K562 (cell line): ENCODE measurements around the gene UCKL1. TPM values are rescaled to one million over a fixed set of nuclear protein-coding genes. Genes with fewer than 3 reads are reported as not detected.

Source experiments
- ARID2 ChIP-seq: fragments of 450-650 bp; IDR thresholded peaks from 2 replicates; pipeline ENCODE4 v1.6.1; 2017; ENCODE audit warnings: antibody characterized with exemption, mild to moderate bottlenecking
- BRF1 ChIP-seq: IDR thresholded peaks from 3 replicates; pipeline ENCODE4 v1.6.1; 2011; ENCODE audit warnings: borderline replicate concordance, mild to moderate bottlenecking; ENCODE audit not compliant: insufficient read length; ENCODE audit errors: extremely low read depth
- GABPA ChIP-seq: fragments of 200-800 bp; sonication (Bioruptor generic); conservative IDR thresholded peaks from 2 replicates; pipeline ENCODE4 v1.6.1; 2016; ENCODE audit warnings: low read depth, missing genetic modification characterization, missing compliant biosample characterization
- MCM5 ChIP-seq: fragments of 450-650 bp; IDR thresholded peaks from 2 replicates; pipeline ENCODE4 v1.6.1; 2016; ENCODE audit warnings: low read depth
- SMAD3 ChIP-seq: fragments of 450-650 bp; formaldehyde crosslinking; conservative IDR thresholded peaks from 2 replicates; pipeline ENCODE4 v1.4.0; 2020; ENCODE audit warnings: mild to moderate bottlenecking
- STAT5B ChIP-seq: fragments of 250-450 bp; sonication (Bioruptor Pico); IDR thresholded peaks from 2 replicates; pipeline ENCODE4 v1.8.0; 2021; ENCODE audit warnings: mild to moderate bottlenecking, inconsistent platforms
- TAF1 ChIP-seq: IDR thresholded peaks from 2 replicates; pipeline ENCODE4 v1.6.1; 2011; ENCODE audit warnings: mild to moderate bottlenecking, low read length, moderate library complexity; ENCODE audit not compliant: insufficient read depth, control insufficient read depth, severe bottlenecking; ENCODE audit errors: extremely low read depth
- U2AF2 ChIP-seq: fragments of 200-400 bp; formaldehyde crosslinking; optimal IDR thresholded peaks from 2 replicates; pipeline ENCODE3; 2017; ENCODE audit warnings: low read depth, mild to moderate bottlenecking, low read length
- ZBTB7A ChIP-seq: IDR thresholded peaks from 2 replicates; pipeline ENCODE4 v1.6.1; 2011; ENCODE audit warnings: low read depth, mild to moderate bottlenecking, low read length, moderate library complexity, borderline replicate concordance; ENCODE audit not compliant: control insufficient read depth
- ZFX ChIP-seq: sonication (generic); formaldehyde crosslinking; IDR thresholded peaks from 2 replicates; pipeline ENCODE4 v1.8.0; 2022; ENCODE audit warnings: mild to moderate bottlenecking, missing genetic modification reagents, moderate library complexity
- ZNF263 ChIP-seq: sonication (generic); formaldehyde crosslinking; IDR thresholded peaks from 2 replicates; pipeline ENCODE4 v1.8.0; 2022; ENCODE audit warnings: mild to moderate bottlenecking, missing genetic modification reagents, borderline replicate concordance
- polyA plus RNA-seq, 8 experiments: library from polyadenylated mRNA; depleted of rRNA in 4 of 8; stranded (reverse) in 5 of 8; unstranded in 3 of 8; fragments of >200 nt; fragmentation: Nextera tagmentation in 2 of 8; fragmentation: Illumina TruSeq in 1 of 8; extraction: Ambion mirVana in 2 of 8; extraction: Trizol in 1 of 8; gene quantifications; 2 replicates each; pipeline versions ENCODE4 v1.2.1 to v1.2.3, GENCODE V29; 2011 to 2014; ENCODE audit warnings: inconsistent platforms in 1 of 8, missing spikeins in 1 of 8
- total RNA-seq, 7 experiments: library from RNA; depleted of rRNA in 6 of 7; stranded (reverse); fragments of >200 nt in 6 of 7; fragmentation: Illumina TruSeq in 2 of 7; extraction: Trizol in 2 of 7; gene quantifications; 2 replicates each; pipeline versions ENCODE4 v1.2.1 to v1.2.3, GENCODE V29; 2011 to 2021; ENCODE audit warnings: low replicate concordance in 1 of 7
- TF ChIP-seq, protein P1 (sequence below): fragments of 200-800 bp; sonication (Bioruptor generic); IDR thresholded peaks from 2 replicates; pipeline ENCODE4 v1.6.1; 2017; ENCODE audit warnings: missing genetic modification characterization, missing compliant biosample characterization
- TF ChIP-seq, protein P2 (sequence below): fragments of 250-450 bp; sonication (Bioruptor Pico); IDR thresholded peaks from 2 replicates; pipeline ENCODE4 v1.8.0; 2021; ENCODE audit warnings: borderline replicate concordance, mild to moderate bottlenecking, moderate library complexity; ENCODE audit not compliant: poor library complexity, severe bottlenecking
- TF ChIP-seq, protein P3 (sequence below), 2 experiments: fragments of 450-650 bp in 1 of 2; sonication (generic) in 1 of 2; formaldehyde crosslinking in 1 of 2; IDR thresholded peaks in 1 of 2; conservative IDR thresholded peaks in 1 of 2; 2 replicates each; pipeline versions ENCODE4 v1.6.1 to v1.8.1; 2016 to 2023; ENCODE audit warnings: mild to moderate bottlenecking in 2 of 2, moderate library complexity in 2 of 2, inconsistent platforms in 1 of 2, missing genetic modification reagents in 1 of 2
- TF ChIP-seq, protein P4 (sequence below): sonication (generic); formaldehyde crosslinking; IDR thresholded peaks from 2 replicates; pipeline ENCODE4 v1.4.0; 2020; ENCODE audit warnings: mild to moderate bottlenecking, missing genetic modification reagents
- TF ChIP-seq, protein P5 (sequence below): IDR thresholded peaks from 2 replicates; pipeline ENCODE4 v1.6.1; 2012; ENCODE audit warnings: low read depth, low read length, improper control_type of control experiment, borderline replicate concordance
- TF ChIP-seq, protein P6 (sequence below): fragments of 450-650 bp; IDR thresholded peaks from 2 replicates; pipeline ENCODE4 v1.6.1; 2018; ENCODE audit warnings: mild to moderate bottlenecking, low read depth; ENCODE audit not compliant: partially characterized antibody

UCKL1 gene
- total and polyA plus RNA-seq, 9 of the 15 experiments (the other 6 are each of a cell fraction or from before 2014, with no cell fraction given) = 3.1 to 52.8 (median 24.2) TPM

DNA sequence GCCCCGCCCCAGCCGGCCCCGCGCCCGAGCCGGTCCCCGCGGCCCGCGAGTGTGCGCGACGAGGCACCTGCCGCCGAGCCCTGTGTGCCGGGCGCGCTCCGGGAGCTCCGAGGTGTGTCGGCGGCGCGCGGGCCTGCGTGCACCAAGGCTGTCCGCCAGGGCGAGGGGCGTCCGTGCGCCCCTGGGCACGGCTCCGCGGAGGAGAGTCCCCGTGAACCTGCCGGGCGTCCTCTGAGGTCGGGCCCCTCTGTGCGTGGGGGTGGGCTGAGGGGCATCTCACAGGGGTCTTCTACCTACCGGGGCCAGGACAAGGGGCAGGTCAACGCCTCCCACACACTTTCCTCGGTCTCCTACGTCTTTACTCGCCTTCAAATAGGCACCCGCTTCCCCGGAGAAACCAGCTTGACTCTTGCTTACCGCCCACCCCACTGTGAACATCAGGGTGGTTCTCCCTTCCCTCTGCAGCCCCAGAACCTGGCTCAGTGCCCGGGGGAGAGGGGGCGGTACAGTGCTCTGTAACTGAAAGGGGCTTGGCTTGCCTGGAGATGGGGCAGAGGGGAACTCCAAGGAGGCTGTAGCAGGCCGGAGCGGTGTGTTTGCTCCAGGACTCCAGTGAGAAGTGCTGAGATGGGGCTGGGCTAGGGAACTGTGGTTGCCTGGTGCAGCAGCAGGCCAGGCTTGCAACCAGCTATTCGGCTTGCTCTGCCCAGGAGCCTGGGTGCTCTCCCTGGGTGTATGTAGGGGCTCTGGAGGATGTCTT is 23.5 kb upstream of the UCKL1 start, which contains the start of gene SAMD10 (continued):
- TF ChIP-seq ZBTB7A (peak; percentile 82), BRF1 (no peak), SMAD3 (CRISPR knock-in tag) (no peak), TAF1 (peak; percentile 28), ARID2 (no peak), U2AF2 (no peak), ZNF263 (CRISPR knock-in tag) (no peak), GABPA (tag) (no peak), ZFX (0 out of 2 replicates have a peak, but pooled peaks have one; percentile 10), MCM5 (no peak), STAT5B (CRISPR knock-in tag) (no peak)
- TF ChIP-seq, protein P1, sequence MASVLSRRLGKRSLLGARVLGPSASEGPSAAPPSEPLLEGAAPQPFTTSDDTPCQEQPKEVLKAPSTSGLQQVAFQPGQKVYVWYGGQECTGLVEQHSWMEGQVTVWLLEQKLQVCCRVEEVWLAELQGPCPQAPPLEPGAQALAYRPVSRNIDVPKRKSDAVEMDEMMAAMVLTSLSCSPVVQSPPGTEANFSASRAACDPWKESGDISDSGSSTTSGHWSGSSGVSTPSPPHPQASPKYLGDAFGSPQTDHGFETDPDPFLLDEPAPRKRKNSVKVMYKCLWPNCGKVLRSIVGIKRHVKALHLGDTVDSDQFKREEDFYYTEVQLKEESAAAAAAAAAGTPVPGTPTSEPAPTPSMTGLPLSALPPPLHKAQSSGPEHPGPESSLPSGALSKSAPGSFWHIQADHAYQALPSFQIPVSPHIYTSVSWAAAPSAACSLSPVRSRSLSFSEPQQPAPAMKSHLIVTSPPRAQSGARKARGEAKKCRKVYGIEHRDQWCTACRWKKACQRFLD (CRISPR knock-in tag) = 0 out of 2 replicates have a peak, but pooled peaks have one; percentile 70
- TF ChIP-seq, protein P2, sequence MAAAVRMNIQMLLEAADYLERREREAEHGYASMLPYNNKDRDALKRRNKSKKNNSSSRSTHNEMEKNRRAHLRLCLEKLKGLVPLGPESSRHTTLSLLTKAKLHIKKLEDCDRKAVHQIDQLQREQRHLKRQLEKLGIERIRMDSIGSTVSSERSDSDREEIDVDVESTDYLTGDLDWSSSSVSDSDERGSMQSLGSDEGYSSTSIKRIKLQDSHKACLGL (CRISPR knock-in tag) = no peak
- TF ChIP-seq, protein P3, sequence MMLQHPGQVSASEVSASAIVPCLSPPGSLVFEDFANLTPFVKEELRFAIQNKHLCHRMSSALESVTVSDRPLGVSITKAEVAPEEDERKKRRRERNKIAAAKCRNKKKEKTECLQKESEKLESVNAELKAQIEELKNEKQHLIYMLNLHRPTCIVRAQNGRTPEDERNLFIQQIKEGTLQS (IDR thresholded peaks at IDR 0.05) = no peak
- TF ChIP-seq, protein P3 (CRISPR knock-in tag; conservative IDR thresholded peaks at IDR 0.05) = no peak
- TF ChIP-seq, protein P4, sequence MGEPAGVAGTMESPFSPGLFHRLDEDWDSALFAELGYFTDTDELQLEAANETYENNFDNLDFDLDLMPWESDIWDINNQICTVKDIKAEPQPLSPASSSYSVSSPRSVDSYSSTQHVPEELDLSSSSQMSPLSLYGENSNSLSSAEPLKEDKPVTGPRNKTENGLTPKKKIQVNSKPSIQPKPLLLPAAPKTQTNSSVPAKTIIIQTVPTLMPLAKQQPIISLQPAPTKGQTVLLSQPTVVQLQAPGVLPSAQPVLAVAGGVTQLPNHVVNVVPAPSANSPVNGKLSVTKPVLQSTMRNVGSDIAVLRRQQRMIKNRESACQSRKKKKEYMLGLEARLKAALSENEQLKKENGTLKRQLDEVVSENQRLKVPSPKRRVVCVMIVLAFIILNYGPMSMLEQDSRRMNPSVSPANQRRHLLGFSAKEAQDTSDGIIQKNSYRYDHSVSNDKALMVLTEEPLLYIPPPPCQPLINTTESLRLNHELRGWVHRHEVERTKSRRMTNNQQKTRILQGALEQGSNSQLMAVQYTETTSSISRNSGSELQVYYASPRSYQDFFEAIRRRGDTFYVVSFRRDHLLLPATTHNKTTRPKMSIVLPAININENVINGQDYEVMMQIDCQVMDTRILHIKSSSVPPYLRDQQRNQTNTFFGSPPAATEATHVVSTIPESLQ (CRISPR knock-in tag) = no peak
- TF ChIP-seq, protein P5, sequence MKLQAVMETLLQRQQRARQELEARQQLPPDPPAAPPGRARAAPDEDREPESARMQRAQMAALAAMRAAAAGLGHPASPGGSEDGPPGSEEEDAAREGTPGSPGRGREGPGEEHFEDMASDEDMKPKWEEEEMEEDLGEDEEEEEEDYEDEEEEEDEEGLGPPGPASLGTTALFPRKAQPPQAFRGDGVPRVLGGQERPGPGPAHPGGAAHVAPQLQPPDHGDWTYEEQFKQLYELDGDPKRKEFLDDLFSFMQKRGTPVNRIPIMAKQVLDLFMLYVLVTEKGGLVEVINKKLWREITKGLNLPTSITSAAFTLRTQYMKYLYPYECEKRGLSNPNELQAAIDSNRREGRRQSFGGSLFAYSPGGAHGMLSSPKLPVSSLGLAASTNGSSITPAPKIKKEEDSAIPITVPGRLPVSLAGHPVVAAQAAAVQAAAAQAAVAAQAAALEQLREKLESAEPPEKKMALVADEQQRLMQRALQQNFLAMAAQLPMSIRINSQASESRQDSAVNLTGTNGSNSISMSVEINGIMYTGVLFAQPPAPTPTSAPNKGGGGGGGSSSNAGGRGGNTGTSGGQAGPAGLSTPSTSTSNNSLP = no peak
- TF ChIP-seq, protein P6, sequence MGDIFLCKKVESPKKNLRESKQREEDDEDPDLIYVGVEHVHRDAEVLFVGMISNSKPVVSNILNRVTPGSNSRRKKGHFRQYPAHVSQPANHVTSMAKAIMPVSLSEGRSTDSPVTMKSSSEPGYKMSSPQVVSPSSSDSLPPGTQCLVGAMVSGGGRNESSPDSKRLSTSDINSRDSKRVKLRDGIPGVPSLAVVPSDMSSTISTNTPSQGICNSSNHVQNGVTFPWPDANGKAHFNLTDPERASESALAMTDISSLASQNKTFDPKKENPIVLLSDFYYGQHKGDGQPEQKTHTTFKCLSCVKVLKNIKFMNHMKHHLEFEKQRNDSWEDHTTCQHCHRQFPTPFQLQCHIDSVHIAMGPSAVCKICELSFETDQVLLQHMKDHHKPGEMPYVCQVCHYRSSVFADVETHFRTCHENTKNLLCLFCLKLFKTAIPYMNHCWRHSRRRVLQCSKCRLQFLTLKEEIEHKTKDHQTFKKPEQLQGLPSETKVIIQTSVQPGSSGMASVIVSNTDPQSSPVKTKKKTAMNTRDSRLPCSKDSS = no peak
